Stimulated activated CD4-positive, alpha-beta T cell treated with anti-CD3 and anti-CD28 coated beads, TNF-alpha, amount 100 ng/mL, for 4 hours (primary cell): ENCODE results near the gene CPA3.

Experiments
- DNase-seq, 3 experiments: peaks; one replicate each; pipeline ENCODE4 v3.0.0-alpha.2; 2020; ENCODE audit warnings: low read depth in 3 of 3

Gene CPA3

GRCh38 chr3:148857316-148857715 lies 7.8 kb upstream of the CPA3 start:
- no peak for DNase-seq

- DNase-seq = no peak
Measured at GRCh38 chr3:148861277-148861869, 3.7 kb upstream of the CPA3 start.

GRCh38 chr3:148863297-148863696 lies 1.8 kb upstream of the CPA3 start:
- no peak for DNase-seq

- DNase-seq = no peak
Measured at GRCh38 chr3:148863814-148864213, 1.3 kb upstream of the CPA3 start.

DNA sequence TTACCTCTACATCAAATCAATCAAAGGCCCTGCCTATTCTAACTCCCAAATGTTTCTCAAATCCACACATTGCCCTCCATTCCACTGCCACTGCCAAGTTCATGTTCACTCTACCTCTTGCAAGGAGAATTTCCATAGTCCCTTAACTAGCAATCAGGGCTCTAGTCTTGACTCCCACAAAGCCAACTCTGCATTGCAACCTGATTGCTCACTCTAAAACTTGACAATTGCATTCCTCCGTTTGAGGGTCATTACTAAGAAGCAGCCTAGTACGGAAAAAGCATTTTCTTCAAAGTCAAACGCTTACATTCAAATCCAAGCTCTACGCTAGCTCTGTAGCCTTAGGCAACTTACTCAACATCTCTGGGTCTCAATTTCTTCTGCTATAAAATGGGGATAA lies 1.2 kb downstream of the CPA3 start:
- DNase-seq = no peak

- no peak for DNase-seq
Measured at GRCh38 chr3:148873270-148873927, 8.3 kb downstream of the CPA3 start.

GRCh38 chr3:148873977-148874376 lies 8.9 kb downstream of the CPA3 start:
- DNase-seq = no peak

DNA sequence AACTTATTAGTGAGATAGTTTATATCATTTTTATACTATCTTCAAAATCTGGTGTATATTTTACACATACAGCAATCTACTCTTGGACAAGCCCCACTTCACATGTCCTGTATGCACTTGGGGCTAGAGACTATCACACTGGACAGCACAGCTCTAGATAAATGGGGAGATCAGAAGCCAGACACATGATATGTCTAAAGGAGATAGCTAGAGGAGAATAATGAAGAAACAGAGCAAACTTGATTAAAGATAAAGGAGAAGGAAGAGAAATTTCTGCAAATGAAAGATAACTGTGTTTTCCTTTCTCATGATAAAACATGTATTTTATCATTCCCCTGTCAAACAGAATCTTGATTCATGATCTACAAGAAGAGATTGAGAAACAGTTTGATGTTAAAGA lies 13.0 kb downstream of the CPA3 start:
- no peak for DNase-seq

DNA sequence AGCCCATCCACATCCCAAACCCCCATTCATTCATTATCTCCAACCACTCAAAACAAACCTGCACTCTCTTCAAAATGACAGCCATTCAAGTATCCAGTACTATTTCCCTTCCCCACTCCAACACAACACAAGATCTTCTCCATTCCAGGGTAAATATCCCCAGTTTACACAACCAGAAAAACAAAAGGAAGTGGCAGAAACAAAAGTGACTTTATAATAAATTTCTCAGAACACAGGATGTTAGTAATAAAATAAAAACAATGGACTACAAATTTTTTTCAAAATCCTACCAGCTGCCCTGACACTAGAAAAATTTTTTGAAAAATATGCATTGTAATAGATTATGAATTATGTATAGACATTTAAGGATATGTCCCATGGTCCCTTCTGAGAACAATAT lies 14.2 kb downstream of the CPA3 start:
- no peak for DNase-seq

DNA sequence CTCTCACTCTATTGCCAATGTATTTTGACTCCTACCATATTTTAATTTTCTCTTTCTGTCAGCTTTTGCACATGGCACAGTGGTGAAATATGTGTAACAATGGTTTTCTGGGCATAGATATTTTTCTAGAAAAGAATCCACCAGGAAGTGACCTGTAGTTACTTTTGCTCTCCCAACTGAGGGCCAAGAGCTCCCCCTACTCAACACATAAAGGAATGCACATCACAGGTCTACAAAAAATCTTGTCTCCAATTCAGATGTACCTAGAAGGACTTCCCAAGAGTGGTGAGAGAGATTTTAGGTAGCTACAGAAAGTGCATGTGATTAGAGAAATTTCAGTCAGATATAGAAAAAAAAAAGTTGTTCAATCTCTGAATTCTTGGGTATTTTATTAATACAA lies 15.6 kb downstream of the CPA3 start:
- DNase-seq = no peak

GRCh38 chr3:148881286-148881685 lies 16.2 kb downstream of the CPA3 start:
- no peak for DNase-seq

GRCh38 chr3:148882288-148882687 lies 17.2 kb downstream of the CPA3 start:
- no peak for DNase-seq

DNA sequence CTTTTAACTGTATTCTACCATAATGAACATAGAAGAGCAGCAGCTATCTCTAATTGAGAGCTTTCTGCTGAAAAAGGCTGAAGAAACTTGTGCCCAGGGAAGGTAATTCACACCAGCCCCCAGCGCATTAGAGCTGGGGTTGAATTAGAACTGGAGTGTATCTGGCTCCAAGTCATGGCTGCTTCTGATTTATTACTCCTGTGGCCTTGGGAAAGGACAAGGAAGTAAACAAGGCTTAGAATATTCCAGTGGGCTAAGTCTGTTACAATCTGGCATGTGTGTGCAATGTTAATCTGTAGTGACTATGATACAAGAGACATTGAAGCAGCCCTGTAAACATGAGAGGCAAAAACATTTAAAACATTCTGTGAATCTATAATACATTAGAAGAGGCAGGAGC lies 18.1 kb downstream of the CPA3 start:
- no peak for DNase-seq

DNA sequence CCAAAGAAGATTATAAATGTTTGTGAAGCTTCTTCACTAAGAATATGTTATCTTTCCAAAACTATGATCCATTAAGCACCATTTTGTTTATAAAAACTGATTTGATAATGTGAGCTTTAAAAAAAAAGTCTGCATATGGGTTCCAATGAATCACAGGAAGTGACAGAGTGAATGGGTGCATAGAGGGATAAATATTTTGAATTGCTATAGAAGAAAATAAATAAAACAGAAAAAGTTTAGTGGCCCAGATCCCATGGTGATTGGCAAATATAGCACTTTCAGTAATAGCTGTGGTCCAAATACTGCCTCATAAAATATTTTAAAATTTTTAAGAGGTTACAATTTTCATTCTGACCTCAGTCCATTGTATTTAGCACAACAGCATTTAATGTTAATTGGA lies 19.2 kb downstream of the CPA3 start:
- DNase-seq = no peak

- no peak for DNase-seq
Measured at GRCh38 chr3:148889828-148890227, 24.7 kb downstream of the CPA3 start.

DNA sequence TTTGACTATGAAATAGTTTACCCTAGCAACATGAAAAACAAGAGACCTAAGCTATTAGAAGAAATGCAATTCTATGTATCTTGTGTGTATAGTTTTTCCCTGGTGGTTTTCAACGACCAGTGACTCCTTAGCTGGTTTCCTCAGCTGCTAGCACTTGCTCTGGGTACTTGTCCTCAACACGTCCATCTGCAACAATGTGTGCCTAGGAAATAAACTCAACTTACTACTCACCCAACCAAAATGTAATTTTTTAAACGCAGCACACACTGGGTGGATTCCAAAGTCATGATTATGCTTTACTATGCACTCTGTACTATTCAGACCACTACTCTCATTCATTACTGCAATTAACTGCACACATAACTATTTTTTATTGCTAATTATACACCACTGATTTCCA lies 31.0 kb downstream of the CPA3 start:
- no peak for DNase-seq

GRCh38 chr3:148901987-148902791 lies 37.1 kb downstream of the CPA3 start:
- DNase-seq = no peak

DNA sequence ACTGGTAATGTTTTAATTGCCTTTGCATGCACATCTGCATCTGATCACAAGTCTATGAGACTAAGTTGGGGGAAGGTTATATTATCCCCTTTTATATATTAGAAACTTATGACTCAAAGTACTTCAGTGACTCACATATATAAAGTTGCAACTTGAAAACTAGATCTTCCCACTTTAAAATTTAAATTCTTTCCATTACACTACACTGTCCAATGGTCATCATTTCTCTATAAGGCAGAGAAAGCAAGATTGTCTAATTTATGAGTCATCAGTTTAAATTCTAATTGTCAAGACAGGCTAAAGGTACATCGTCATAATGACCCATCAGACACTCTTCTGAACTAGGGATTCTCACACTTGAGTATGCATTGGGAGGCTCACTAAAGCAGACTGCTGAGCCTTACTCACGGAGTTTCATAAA lies 37.9 kb downstream of the CPA3 start:
- DNase-seq = no peak

GRCh38 chr3:148903941-148904340 lies 38.8 kb downstream of the CPA3 start:
- no peak for DNase-seq

DNA sequence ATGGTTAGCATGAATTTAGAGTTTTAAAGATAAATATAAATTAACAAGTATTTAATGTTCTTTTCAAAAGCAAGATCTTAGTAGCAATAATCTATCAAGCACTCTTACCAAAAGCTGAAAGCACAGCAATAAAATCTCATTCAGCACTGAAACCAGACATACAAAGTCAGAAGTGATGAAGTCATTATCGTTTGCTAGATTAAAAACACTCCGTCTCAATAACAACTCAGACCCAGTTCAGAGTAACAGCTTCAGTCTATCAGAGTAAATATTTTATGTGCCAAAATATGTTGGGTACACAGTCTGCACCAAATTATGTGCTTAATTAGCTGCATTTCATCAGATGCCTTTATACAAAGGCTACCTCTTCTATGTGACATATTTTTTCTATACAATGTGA lies 41.6 kb downstream of the CPA3 start:
- no peak for DNase-seq

DNA sequence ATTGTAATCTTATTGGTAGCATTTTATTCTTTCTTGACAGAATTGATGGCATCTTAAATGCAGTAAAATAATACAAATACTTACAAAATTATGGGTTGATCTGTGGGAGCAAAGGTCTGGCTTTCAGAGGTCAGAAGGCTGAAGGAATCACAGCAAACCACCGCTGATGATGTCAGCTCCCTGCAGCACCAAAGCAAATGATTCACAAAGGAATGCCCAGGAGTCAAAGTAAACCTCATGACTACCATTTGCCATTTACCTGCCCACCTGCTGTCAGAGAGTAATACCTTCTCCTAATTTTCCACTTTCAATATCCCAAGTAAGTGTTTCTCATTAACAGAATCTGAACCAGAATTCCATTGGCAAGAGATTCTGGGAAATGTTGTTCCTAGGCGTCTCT lies 46.1 kb downstream of the CPA3 start:
- DNase-seq = no peak

DNA sequence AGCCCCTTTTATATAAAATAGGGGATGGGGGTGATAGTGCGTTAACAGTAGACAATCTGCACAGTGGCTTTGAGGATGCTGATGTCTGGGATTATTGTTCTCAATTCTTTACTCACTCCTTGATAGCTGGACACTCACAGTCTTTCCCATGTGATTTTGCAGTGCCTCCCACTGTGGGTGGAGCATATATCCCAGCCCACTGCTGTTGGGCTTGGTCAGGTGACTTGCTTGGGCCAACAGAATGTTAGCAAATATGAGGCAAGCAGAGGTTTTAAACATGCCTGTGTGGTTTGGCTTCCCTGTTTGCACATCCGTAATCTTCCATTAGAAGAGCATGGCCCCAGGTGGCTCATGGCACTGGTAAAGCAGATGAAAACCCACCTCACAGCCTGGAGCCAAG lies 46.5 kb downstream of the CPA3 start:
- DNase-seq = no peak
